ENCODE data around the gene LDB3.
A peak's percentile ranks its signal among the peaks of the same experiment; 100 is the strongest.
"Not testable (repeated sequence)": the region's sequence is repeated elsewhere in the genome, so short reads cannot be mapped to it uniquely, and the experiment has no call there.

The LDB3 gene, protein sequence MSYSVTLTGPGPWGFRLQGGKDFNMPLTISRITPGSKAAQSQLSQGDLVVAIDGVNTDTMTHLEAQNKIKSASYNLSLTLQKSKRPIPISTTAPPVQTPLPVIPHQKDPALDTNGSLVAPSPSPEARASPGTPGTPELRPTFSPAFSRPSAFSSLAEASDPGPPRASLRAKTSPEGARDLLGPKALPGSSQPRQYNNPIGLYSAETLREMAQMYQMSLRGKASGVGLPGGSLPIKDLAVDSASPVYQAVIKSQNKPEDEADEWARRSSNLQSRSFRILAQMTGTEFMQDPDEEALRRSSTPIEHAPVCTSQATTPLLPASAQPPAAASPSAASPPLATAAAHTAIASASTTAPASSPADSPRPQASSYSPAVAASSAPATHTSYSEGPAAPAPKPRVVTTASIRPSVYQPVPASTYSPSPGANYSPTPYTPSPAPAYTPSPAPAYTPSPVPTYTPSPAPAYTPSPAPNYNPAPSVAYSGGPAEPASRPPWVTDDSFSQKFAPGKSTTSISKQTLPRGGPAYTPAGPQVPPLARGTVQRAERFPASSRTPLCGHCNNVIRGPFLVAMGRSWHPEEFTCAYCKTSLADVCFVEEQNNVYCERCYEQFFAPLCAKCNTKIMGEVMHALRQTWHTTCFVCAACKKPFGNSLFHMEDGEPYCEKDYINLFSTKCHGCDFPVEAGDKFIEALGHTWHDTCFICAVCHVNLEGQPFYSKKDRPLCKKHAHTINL

GRCh38 chr10:86668297-86669165 lies at the start of gene LDB3:
LDB3 (plus strand) TSS chr10:86668511; CDS start chr10:86668692, 181 bp downstream.
- DNase-seq = no peak

GRCh38 chr10:86628311-86628710 lies 40.0 kb upstream of the LDB3 start:
- DNase-seq = no peak

- DNase-seq = no peak
These were observed 38.2 kb upstream of the LDB3 start for GRCh38 chr10:86630079-86630478.

DNA sequence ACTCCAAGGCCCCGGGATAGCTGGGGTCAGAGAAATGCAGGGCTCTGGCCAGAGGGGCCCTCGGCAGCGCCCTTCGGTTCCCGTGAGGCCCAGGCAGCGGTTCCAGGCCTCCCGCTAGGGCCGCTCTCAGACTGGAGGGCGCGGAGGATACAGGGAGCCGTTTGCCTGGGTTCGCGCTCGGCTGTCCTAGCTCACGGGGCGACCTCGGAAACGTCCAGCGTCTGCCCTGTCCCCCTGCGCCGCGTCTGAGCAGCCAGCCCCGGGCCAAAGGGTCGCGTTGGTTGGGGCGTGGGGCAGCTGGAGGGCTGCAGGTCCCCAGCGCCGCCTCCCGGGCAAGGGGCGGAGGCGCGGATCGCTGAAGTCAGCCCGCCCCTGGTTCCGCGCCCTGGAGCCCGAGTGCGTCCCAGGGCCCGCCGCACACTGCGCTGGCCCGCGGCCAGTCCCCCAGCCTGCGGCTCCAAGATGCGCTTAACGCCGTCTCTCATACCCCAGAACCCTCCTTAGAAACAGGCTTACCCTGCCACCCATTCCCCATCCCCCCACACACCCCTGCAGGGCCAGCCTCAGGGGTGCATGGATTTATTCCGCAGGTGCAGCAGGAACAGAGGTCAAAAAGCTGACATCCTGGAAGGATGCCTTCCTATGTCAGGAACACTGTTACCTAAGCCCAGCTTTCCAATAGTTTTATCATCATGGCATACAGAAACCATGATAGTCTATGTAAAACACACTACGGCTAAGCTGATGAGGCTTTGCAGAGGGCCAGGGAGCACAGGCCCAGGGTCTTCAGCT lies 36.1 kb upstream of the LDB3 start:
- no peak for DNase-seq

DNA sequence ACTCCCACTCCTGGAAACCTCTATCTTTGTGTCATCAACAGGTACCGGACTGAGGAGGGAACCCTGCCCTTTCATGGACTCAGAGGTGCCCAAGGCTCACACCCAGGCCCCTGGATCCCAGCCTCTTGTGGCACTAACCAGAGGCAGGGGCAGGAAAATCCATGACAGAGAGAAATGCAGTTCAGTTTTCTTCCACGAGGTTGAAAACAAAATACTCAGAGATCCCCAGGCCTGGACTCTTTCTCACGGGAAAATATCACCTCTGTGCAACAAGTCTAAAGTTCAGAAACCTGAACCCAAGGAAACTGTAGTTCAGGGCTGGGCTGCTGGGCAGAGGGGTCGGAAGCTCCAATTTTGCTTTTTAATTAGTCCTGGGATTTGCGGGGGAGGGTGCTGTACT lies 35.4 kb upstream of the LDB3 start:
- DNase-seq = no peak

DNA sequence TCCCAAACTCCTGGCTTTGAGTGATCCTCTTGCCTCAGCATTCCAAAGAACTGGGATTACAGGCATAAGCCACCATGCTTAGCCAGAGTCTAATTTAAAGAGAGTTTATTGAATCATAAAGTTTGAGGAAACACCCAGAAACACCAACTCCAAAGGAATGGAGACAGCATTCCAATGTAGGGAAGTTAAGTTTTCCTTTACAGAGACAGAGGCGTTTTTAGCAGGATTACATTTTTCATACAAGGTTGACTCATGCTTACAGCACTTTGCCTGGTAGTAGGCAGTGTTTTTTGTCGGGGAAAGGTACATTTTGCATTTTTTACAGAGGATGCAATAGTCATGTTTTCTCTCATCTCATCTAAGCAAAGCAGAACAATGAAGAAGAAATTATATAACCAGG lies 32.9 kb upstream of the LDB3 start:
- DNase-seq = no peak

DNA sequence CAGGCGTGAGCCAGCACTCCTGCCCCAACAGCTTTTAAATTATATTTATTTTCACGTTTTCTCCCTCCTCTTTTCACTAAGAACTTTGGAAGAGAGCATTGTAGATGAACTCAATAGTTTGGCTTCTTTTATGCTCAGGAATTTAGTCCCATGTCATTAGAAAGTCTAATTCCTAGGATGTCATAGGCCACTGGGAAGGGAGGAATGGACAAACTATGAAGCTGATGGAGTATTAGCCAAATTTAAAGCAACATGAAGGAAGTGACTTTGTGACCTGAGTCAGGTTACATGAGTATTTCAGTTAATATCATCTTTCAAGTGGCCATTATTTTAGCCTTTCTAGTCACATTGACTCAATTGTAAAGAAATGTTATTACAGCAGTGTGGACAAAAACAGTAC lies 32.0 kb upstream of the LDB3 start:
- DNase-seq = no peak

DNA sequence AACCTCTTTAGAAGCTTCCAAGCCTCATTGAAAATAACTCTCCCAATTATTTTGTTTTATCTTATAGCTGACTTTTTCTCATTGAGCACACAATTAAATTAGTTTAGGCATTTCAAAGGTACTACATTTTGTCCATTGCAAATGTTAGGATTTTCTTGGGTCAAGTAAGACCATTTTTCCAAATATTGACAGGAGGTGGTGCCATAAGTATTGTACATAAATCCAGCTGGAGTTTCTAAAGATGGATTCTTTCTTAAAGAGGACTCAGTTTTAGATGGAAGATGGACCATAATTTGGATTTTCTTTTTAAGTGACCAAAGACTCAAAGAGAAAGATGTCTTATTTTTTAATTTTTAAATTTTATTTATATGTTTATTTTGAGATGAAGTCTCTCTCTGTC lies 26.3 kb upstream of the LDB3 start:
- DNase-seq = no peak

- no peak for DNase-seq
These were observed 25.8 kb upstream of the LDB3 start for GRCh38 chr10:86642499-86642898.

DNA sequence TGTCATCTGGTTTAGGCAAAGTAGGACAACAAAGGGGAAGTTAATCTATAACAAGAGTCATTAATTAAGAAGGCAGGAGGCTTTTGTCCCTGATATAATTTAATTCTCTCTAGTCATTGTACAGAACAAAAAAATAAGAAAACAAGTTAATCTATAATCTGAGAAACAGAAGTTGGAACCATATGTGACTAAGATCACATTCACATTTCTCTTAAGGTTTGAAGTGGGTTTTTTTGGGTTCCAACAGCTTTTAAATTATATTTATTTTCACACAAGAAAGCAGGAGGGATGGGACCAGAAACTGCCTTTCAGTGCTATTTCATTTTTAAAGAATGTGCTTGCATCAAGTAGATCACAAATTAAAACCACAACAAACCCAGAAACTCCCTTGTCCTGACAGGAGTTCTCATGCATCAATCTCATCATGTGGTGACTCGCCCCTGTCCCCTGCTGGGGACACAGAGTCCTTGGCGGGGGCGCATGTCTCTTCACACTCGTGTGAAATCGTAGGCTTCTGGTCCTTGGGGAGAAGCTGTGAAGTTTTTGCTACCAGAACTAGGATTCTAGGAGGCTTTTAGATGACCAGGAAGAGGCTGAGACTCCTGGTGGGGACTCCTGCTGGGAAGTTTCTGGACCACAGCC lies 24.0 kb upstream of the LDB3 start:
- DNase-seq = no peak

GRCh38 chr10:86644794-86645445 lies 23.4 kb upstream of the LDB3 start:
- DNase-seq = no peak

DNA sequence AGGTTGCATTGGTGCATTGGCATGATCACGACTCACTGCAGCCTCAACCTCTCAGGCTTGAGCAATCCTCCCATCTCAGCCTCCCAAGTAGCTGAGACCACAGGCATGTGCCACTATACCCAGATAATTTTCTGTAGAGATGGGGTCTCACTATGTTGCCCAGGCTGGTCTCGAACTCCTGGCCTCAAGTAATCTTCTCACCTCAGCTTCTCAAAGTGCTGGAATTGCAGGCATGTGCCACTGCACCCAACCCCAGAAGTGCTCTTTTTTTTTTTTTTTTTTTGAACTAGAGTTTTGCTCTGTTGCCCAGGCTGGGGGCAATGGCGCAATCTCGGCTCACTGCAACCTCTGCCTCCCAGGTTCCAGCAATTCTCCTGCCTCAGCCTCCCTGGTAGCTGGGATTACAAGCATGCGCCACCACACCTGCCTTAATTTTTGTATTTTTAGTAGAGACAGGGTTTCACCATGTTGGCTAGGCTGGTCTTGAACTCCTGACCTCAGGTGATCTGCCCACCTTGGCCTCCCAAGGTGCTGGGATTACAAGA lies 22.6 kb upstream of the LDB3 start:
- DNase-seq = not testable (repeated sequence)

DNA sequence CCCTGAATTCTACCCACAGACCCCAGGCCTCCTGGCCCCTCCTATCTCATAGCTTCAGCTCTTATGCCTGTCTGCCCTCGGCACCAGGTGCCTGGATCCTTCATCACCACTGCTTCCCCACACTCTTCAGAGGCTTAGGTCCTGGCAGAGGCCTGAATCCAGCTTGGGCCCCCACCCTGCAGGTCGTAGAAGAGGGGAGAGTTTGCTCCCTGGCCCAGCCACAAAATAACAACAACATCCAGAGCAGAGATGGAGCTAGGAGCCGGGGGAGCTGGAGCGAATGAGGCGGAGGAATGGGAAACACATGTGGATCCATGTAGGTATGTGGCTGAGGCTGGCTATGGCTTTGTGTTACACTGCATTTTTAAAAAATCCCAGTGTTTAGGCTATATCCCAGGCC lies 21.8 kb upstream of the LDB3 start:
- DNase-seq = no peak

- no peak for DNase-seq
These were observed 21.4 kb upstream of the LDB3 start for GRCh38 chr10:86646933-86647332.

- DNase-seq = peak; percentile 55
These were observed 20.3 kb upstream of the LDB3 start for GRCh38 chr10:86647773-86648703.

GRCh38 chr10:86648704-86649427 lies 19.4 kb upstream of the LDB3 start:
- peak; percentile 21 for DNase-seq

DNA sequence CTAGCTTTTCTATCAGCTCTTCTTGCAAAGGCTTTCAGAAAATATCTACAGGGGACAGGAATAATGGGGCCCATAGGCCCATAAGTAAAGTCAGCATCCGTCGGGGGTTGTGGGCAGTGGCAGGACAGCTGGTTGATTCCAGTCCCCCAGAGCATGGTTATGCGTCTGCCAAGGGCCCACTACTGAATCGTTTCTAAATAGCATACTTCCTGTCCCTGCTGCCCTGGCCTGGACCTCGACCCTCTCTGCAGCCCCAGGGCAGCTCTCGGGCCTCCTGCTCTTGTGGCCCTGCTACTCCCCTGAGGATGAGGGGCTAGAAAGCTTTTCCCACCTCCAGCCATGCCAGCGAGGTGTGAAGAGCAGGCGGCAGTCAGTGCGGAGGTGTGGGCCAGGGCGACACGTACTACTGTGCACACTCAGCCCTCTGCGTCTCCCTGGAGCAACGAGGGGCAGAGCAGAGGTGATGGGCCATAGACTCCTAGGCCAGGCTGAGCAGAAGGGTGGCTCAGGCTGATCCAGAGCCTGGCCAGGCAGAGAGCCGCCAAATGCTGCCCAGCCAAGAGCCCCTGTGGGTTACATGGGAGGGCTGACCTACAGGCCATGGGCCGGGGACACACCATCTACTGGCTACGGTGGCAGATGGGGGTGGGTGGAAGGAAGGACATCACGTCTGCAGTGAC lies 18.7 kb upstream of the LDB3 start:
- peak; percentile 57 for DNase-seq

DNA sequence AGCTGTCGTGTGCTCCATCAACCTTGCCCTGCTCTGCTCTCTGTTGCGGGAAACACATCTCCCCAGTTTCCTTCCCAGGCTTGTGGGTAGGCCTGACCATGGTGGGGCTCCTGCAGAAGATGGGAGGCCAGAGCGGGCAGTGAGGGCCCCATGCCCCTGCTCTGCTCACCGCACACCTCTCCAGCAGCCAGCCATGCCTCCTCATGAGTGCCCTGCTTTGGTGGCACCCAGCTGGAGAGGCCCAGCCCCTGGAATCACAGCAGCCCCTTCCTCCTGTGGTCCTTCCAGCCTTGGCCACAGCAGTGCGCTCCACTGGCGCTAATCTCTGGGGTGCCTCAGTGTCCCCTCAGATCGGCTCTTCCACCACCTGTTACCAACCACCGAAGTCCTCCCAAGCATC lies 18.2 kb upstream of the LDB3 start:
- peak; percentile 34 for DNase-seq

DNA sequence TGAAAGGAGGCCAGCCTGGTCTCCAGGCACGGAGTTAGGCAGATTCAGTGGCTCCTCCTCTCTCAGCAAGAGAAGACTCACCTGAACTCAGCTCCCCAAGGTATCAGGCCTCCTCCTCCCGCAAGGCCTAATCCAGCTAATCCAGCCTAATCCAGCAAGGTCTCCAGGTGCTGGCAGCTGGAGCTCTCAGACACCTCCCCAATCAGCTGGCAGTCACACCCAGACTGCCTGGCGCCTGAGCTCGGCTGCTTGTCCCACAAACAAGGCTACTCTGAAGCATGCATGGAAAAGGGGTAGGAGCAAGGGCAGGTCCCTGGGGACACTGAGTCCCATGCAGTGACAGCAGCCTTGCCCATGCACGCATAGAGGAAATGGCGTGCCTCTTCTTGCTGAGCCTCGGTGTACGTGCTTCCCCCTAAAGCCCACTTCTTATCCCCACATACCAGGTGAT lies 17.3 kb upstream of the LDB3 start:
- peak; percentile 42 for DNase-seq
